PC-3 (cell line): ENCODE results near the gene TIMP3. TPM values are rescaled to one million over a fixed set of nuclear protein-coding genes. Genes with fewer than 3 reads are reported as not detected.

ENCODE experiments used
- ATAC-seq: fragments of 200-7000 bp; cut with Tn5 transposase; 2 replicates; pipeline ENCODE4 v1.9.1; 2020; ENCODE audit warnings: mild to moderate bottlenecking, moderate library complexity
- BruUV-seq: library from RNA; stranded (reverse); fragments of 400-500 nt; replicated peaks from 2 replicates; lab custom pipeline; 2021; lab: Mats Ljungman, UMichigan
- CTCF ChIA-PET: fragments of 300-600 bp; sonication (Branson Sonifier 250); formaldehyde crosslinking; loops from one replicate; lab custom pipeline; 2022; ENCODE audit warnings: antibody characterized with exemption; lab: Charles Lee
- POLR2A ChIA-PET: fragments of 300-600 bp; sonication (Branson Sonifier 250); formaldehyde crosslinking; loops from one replicate; lab custom pipeline; 2022; ENCODE audit warnings: antibody characterized with exemption; ENCODE audit not compliant: unreplicated experiment; lab: Charles Lee
- DNase-seq: peaks from one replicate; pipeline ENCODE4 v3.0.0-alpha.2; 2015
- H2AFZ ChIP-seq: fragments of 300-600 bp; sonication (generic); 2 replicates; pipeline ENCODE4 v1.6.0; 2016; ENCODE audit warnings: antibody characterized with exemption, low read length
- H3F3A ChIP-seq: fragments of 300-600 bp; sonication (generic); one replicate; pipeline ENCODE4 v1.6.0; 2017; ENCODE audit warnings: antibody characterized with exemption, low read length, control low read depth, mild to moderate bottlenecking; ENCODE audit not compliant: unreplicated experiment
- H3K27ac ChIP-seq: fragments of 300-600 bp; sonication (generic); 2 replicates; pipeline ENCODE4 v1.5.1; 2016; ENCODE audit warnings: mild to moderate bottlenecking, low read length
- H3K27me3 ChIP-seq: fragments of 300-600 bp; sonication (generic); 2 replicates; pipeline ENCODE4 v1.6.1; 2016; ENCODE audit warnings: low read length, mixed read lengths
- H3K36me3 ChIP-seq: fragments of 300-600 bp; sonication (generic); 2 replicates; pipeline ENCODE4 v1.6.1; 2016; ENCODE audit warnings: low read depth, mixed run types, low read length, mixed read lengths
- H3K4me1 ChIP-seq: fragments of 300-600 bp; sonication (generic); 2 replicates; pipeline ENCODE4 v1.5.1; 2016; ENCODE audit warnings: low read length; ENCODE audit not compliant: insufficient read depth
- H3K4me2 ChIP-seq: fragments of 300-600 bp; sonication (generic); 2 replicates; pipeline ENCODE4 v1.6.0; 2016; ENCODE audit warnings: low read length
- H3K4me3 ChIP-seq: fragments of 300-600 bp; sonication (generic); 2 replicates; pipeline ENCODE4 v1.5.1; 2016; ENCODE audit warnings: mild to moderate bottlenecking, low read length, mixed read lengths
- H3K79me2 ChIP-seq: fragments of 300-600 bp; sonication (generic); 2 replicates; pipeline ENCODE4 v1.6.1; 2017; ENCODE audit warnings: low read length, mixed read lengths
- H3K9ac ChIP-seq: fragments of 300-600 bp; sonication (generic); 2 replicates; pipeline ENCODE4 v1.6.0; 2016; ENCODE audit warnings: mild to moderate bottlenecking, low read length
- H3K9me2 ChIP-seq: fragments of 300-600 bp; sonication (generic); replicated peaks from 2 replicates; pipeline ENCODE4 v1.6.1; 2016; ENCODE audit warnings: mixed run types, low read length, mixed read lengths
- H3K9me3 ChIP-seq: fragments of 300-600 bp; sonication (generic); 2 replicates; pipeline ENCODE4 v1.6.1; 2016; ENCODE audit warnings: low read length, mixed read lengths
- H4K20me1 ChIP-seq: fragments of 300-600 bp; sonication (generic); 2 replicates; pipeline ENCODE4 v1.6.1; 2016; ENCODE audit warnings: low read length, mixed read lengths
- CTCF ChIP-seq: fragments of 300-600 bp; sonication (generic); conservative IDR thresholded peaks from 2 replicates; pipeline ENCODE4 v1.5.1; 2017; ENCODE audit warnings: antibody characterized with exemption, low read depth, mild to moderate bottlenecking, low read length
- EZH2 ChIP-seq: fragments of 300-600 bp; sonication (generic); IDR thresholded peaks from one replicate; pipeline ENCODE4 v1.6.1; 2017; ENCODE audit warnings: antibody characterized with exemption, mild to moderate bottlenecking, low read length; ENCODE audit not compliant: unreplicated experiment
- EZH2phosphoT487 ChIP-seq: fragments of 300-600 bp; sonication (generic); IDR thresholded peaks from 2 replicates; pipeline ENCODE4 v1.6.1; 2018; ENCODE audit warnings: mild to moderate bottlenecking, antibody characterized with exemption, low read length, borderline replicate concordance
- intact Hi-C: fragments of 100-400 bp; cut with micrococcal nuclease; formaldehyde crosslinking; loops from 2 replicates; pipeline ENCODE4 v1.9.0; 2023
- total RNA-seq: library from RNA; depleted of rRNA; stranded (reverse); fragments of >200 nt; gene quantifications from 2 replicates; pipeline ENCODE4 v1.2.3, GENCODE V29; 2014

TIMP3 gene
- total RNA-seq, 1 experiment from 2014 or later: not detected

- DNase-seq: no peak
- no peaks in the 10 kb centered on the region for H3K27me3 ChIP-seq
- no TSS peak for BruUV-seq
- H3K4me3 ChIP-seq: no peak overlapping the region
- no peaks in the 10 kb centered on the region for H3F3A ChIP-seq
- H3K9me3 ChIP-seq: no peaks in the 10 kb centered on the region
- H3K79me2 ChIP-seq: no peaks in the 10 kb centered on the region
- intact Hi-C loops: no loop called here
- TF ChIP-seq CTCF: no peak
- no peak for TF ChIP-seq EZH2phosphoT487
- no peak for TF ChIP-seq EZH2
- CTCF ChIA-PET: no interaction called here
- H3K27ac ChIP-seq: no peak overlapping the region
- no peaks in the 10 kb centered on the region for H3K36me3 ChIP-seq
- H3K9me2 ChIP-seq: no peaks in the 10 kb centered on the region
- ATAC-seq: no peak
- H4K20me1 ChIP-seq: no peaks in the 10 kb centered on the region
- no peak overlapping the region for H2AFZ ChIP-seq
- no peak overlapping the region for H3K9ac ChIP-seq
- no peak overlapping the region for H3K4me2 ChIP-seq
- H3K4me1 ChIP-seq: no peaks in the 10 kb centered on the region
- POLR2A ChIA-PET: no interaction called here
These were observed 100.4 kb downstream of the TIMP3 start for GRCh38 chr22:32901925-32902324.

DNA sequence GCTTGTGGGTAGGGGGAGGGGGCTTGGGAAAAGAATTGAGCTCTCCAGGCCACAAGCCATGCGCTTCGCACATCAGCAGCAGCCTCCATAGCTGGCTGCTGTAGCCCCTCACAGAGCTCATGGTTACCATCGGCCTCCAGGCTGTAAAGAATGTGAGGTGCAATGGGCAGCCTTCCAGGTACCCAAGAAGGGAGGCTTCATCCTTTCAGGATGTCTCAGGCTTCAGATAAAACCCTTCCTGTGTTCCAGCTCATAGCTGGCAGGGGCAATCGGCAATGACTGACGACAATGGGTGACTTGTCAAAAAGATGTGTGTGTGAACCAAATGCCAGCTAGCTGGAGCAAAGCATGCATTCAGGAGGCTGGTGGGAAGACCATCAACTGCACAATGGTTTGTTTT, 102.0 kb downstream of the TIMP3 start:
- H3K27me3 ChIP-seq: no peaks in the 10 kb centered on the region
- H3K4me1 ChIP-seq: no peaks in the 10 kb centered on the region
- no peaks in the 10 kb centered on the region for H4K20me1 ChIP-seq
- H3K4me2 ChIP-seq: no peak overlapping the region
- H3F3A ChIP-seq: no peaks in the 10 kb centered on the region
- intact Hi-C loops: no loop called here
- ATAC-seq (no peak), DNase-seq (no peak)
- H3K79me2 ChIP-seq: no peaks in the 10 kb centered on the region
- H3K9me2 ChIP-seq: no peaks in the 10 kb centered on the region
- no peaks in the 10 kb centered on the region for H3K9me3 ChIP-seq
- H3K4me3 ChIP-seq: no peak overlapping the region
- H2AFZ ChIP-seq: no peak overlapping the region
- TF ChIP-seq CTCF: no peak
- no peak for TF ChIP-seq EZH2
- no peak for TF ChIP-seq EZH2phosphoT487
- CTCF ChIA-PET: no interaction called here
- no peak overlapping the region for H3K9ac ChIP-seq
- POLR2A ChIA-PET: no interaction called here
- H3K36me3 ChIP-seq: no peaks in the 10 kb centered on the region
- no TSS peak for BruUV-seq
- no peak overlapping the region for H3K27ac ChIP-seq

- no peaks in the 10 kb centered on the region for H3K4me1 ChIP-seq
- H3K27me3 ChIP-seq: no peaks in the 10 kb centered on the region
- H3K9me3 ChIP-seq: no peaks in the 10 kb centered on the region
- ChIA-PET POLR2A (no interaction called here), CTCF (no interaction called here)
- no peak overlapping the region for H2AFZ ChIP-seq
- no peak for ATAC-seq
- DNase-seq: peak; percentile 2
- H3K27ac ChIP-seq: no peak overlapping the region
- no peak overlapping the region for H3K4me2 ChIP-seq
- no peaks in the 10 kb centered on the region for H3K9me2 ChIP-seq
- H4K20me1 ChIP-seq: no peaks in the 10 kb centered on the region
- no peaks in the 10 kb centered on the region for H3F3A ChIP-seq
- H3K79me2 ChIP-seq: no peaks in the 10 kb centered on the region
- H3K36me3 ChIP-seq: no peaks in the 10 kb centered on the region
- no peak overlapping the region for H3K4me3 ChIP-seq
- intact Hi-C loops: no loop called here
- H3K9ac ChIP-seq: no peak overlapping the region
- BruUV-seq: no TSS peak
- TF ChIP-seq EZH2phosphoT487: no peak
These were observed 102.5 kb downstream of the TIMP3 start for GRCh38 chr22:32904044-32904443.
